AG04450 (cell line): ENCODE data around the gene C1orf159. TPM values are rescaled to one million over a fixed set of nuclear protein-coding genes. Genes with fewer than 3 reads are reported as not detected.

Experiments used
- CTCF ChIA-PET: fragments of 300-600, 350-600 bp; formaldehyde crosslinking; extraction: SDS; loops from one replicate; lab custom pipeline; 2022; ENCODE audit warnings: antibody characterized with exemption, inconsistent platforms; lab: Charles Lee
- POLR2A ChIA-PET: fragments of 350-600 bp; formaldehyde crosslinking; extraction: SDS; loops from one replicate; lab custom pipeline; 2021; ENCODE audit warnings: antibody characterized with exemption, inconsistent platforms; lab: Yijun Ruan, JAX
- DNase-seq: peaks from one replicate; pipeline ENCODE4 v3.0.0-alpha.2; 2011; ENCODE audit warnings: low read depth, low spot score
- H3K27ac ChIP-seq: one replicate; pipeline ENCODE4 v1.5.1; 2012; ENCODE audit warnings: low read depth, low read length, control low read depth
- H3K27me3 ChIP-seq: one replicate; pipeline ENCODE4 v1.6.0; 2012; ENCODE audit warnings: low read length; ENCODE audit not compliant: control insufficient read depth, insufficient read depth
- H3K4me3 ChIP-seq: 2 replicates; pipeline ENCODE4 v1.5.1; 2011; ENCODE audit warnings: mild to moderate bottlenecking, low read depth, low read length, control low read depth
- H3K9me3 ChIP-seq: 2 replicates; pipeline ENCODE4 v1.5.1; 2012; ENCODE audit warnings: low read length; ENCODE audit not compliant: control insufficient read depth, insufficient read depth
- polyA plus RNA-seq: library from polyadenylated mRNA; depleted of rRNA; stranded (reverse); fragments of >200 nt; gene quantifications from 2 replicates; pipeline ENCODE4 v1.2.3, GENCODE V29; 2011
- TF ChIP-seq, protein P1 (sequence below): IDR thresholded peaks from 2 replicates; pipeline ENCODE4 v1.5.1; 2011; ENCODE audit warnings: low read depth, low read length, control low read depth, inconsistent platforms

The C1orf159 gene
- polyA plus RNA-seq, 1 experiment = 2.3 TPM

DNA sequence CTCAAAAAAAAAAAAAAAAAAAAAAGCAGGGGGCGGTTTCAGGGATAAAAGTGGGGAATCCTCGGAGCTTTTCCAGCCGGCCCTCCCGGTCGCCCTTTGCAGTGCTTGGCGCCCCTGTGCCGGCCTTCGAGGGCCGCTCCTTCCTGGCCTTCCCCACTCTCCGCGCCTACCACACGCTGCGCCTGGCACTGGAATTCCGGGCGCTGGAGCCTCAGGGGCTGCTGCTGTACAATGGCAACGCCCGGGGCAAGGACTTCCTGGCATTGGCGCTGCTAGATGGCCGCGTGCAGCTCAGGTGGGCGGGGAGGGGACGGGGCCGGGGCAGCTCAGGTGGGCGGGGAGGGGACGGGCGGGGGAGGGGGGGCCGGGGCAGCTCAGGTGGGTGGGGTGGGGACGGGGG lies 67.1 kb downstream of the C1orf159 start:
- CTCF ChIA-PET = interaction anchor here (0.6 kb wide), 1 partner anchor 30 kb away, joined by 3 read pairs; no protein-coding TSS in a partner anchor
- no peak overlapping the region for H3K4me3 ChIP-seq
- TF ChIP-seq, protein P1, sequence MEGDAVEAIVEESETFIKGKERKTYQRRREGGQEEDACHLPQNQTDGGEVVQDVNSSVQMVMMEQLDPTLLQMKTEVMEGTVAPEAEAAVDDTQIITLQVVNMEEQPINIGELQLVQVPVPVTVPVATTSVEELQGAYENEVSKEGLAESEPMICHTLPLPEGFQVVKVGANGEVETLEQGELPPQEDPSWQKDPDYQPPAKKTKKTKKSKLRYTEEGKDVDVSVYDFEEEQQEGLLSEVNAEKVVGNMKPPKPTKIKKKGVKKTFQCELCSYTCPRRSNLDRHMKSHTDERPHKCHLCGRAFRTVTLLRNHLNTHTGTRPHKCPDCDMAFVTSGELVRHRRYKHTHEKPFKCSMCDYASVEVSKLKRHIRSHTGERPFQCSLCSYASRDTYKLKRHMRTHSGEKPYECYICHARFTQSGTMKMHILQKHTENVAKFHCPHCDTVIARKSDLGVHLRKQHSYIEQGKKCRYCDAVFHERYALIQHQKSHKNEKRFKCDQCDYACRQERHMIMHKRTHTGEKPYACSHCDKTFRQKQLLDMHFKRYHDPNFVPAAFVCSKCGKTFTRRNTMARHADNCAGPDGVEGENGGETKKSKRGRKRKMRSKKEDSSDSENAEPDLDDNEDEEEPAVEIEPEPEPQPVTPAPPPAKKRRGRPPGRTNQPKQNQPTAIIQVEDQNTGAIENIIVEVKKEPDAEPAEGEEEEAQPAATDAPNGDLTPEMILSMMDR = no peak

DNA sequence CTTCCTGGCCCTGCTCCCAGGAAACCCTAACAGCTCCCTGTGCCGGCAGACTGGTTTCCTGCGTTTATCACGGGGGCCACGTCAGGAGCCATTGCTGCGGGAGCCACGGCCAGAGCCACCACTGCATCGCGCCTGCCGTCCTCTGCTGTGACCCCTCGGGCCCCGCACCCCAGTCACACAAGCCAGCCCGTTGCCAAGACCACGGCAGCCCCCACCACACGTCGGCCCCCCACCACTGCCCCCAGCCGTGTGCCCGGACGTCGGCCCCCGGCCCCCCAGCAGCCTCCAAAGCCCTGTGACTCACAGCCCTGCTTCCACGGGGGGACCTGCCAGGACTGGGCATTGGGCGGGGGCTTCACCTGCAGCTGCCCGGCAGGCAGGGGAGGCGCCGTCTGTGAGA lies 67.9 kb downstream of the C1orf159 start:
- H3K27ac ChIP-seq = no peak overlapping the region
- TF ChIP-seq, protein P1 = no peak
- H3K4me3 ChIP-seq = no peak overlapping the region
- H3K9me3 ChIP-seq = peaks cover 1% of the 10 kb centered on the region; the same call in 1 of the 2 replicates
- ChIA-PET POLR2A (no interaction called here), CTCF (no interaction called here)
- no peak for DNase-seq
- H3K27me3 ChIP-seq = no peaks in the 10 kb centered on the region

More for the DNA sequence above, 67.1 kb downstream of the C1orf159 start:
- H3K27ac ChIP-seq = no peak overlapping the region
- no peaks in the 10 kb centered on the region; the same call in 1 of the 2 replicates for H3K9me3 ChIP-seq
- no peaks in the 10 kb centered on the region for H3K27me3 ChIP-seq
- no peak for DNase-seq
- POLR2A ChIA-PET = no interaction called here

DNA sequence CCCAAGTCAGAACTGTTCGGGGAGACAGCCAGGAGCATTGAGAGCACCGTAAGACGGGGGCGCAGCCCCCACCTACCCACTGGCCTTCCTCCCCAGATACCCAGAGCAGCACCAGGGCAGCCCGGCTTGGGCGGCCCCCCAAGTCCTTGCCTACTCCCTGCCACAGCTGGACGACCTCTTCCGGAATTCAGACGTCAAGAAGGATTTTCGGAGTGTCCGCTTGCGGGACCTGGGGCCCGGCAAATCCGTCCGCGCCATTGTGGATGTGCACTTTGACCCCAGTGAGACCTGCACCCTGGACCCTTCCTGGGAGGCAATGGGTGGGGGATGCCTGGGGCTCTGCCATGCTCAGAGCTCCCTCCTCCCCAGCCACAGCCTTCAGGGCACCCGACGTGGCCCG lies 68.5 kb downstream of the C1orf159 start:
- CTCF ChIA-PET = no interaction called here
- Histone ChIP-seq H3K27me3 (no peaks in the 10 kb centered on the region), H3K4me3 (no peak overlapping the region), H3K27ac (no peak overlapping the region), H3K9me3 (peaks cover 3% of the 10 kb centered on the region; the same call in 1 of the 2 replicates)
- TF ChIP-seq, protein P1 = no peak
- POLR2A ChIA-PET = no interaction called here
- DNase-seq = no peak

DNA sequence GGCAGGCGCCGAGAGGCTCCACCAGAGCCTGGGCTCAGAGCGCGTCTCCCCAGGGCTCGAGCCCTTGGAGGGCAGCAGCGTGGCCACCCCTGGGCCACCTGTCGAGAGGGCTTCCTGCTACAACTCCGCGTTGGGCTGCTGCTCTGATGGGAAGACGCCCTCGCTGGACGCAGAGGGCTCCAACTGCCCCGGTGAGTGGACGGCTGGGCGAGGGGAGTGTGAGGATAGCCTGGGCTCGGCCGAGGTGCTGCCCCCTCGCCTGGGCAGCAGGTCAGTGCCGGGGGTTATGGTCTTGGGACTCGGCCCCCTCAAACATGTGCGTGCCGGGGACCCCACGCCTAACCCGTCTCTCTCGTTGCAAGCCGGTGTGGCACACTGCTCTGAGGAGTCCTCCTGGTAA lies 69.1 kb downstream of the C1orf159 start:
- TF ChIP-seq, protein P1 = no peak
- ChIA-PET POLR2A (no interaction called here), CTCF (no interaction called here)
- no peak overlapping the region for H3K4me3 ChIP-seq
- H3K9me3 ChIP-seq = peaks cover 3% of the 10 kb centered on the region; the same call in 1 of the 2 replicates
- no peaks in the 10 kb centered on the region for H3K27me3 ChIP-seq
- H3K27ac ChIP-seq = no peak overlapping the region
- DNase-seq = no peak

DNA sequence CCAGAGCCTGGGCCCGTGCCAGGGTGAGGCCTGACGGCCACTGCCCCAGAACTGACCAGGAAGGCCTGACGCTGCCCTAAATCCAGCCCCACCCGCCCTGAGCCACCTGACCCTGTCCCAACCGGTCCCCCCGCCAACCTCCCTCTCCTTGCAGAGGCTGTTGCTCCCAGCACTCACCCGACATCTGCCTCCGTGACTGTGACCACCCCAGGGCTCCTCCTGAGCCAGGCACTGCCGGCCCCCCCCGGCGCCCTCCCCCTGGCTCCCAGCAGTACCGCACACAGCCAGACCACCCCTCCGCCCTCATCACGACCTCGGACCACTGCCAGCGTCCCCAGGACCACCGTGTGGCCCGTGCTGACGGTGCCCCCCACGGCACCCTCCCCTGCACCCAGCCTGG lies 69.6 kb downstream of the C1orf159 start:
- H3K27ac ChIP-seq = no peak overlapping the region
- H3K9me3 ChIP-seq = peaks cover 3% of the 10 kb centered on the region; the same call in 1 of the 2 replicates
- POLR2A ChIA-PET = no interaction called here
- DNase-seq = no peak
- TF ChIP-seq, protein P1 = no peak
- H3K4me3 ChIP-seq = no peak overlapping the region
- CTCF ChIA-PET = no interaction called here
- no peaks in the 10 kb centered on the region for H3K27me3 ChIP-seq
